ENCODE measurements around the gene GMPR.

DNA sequence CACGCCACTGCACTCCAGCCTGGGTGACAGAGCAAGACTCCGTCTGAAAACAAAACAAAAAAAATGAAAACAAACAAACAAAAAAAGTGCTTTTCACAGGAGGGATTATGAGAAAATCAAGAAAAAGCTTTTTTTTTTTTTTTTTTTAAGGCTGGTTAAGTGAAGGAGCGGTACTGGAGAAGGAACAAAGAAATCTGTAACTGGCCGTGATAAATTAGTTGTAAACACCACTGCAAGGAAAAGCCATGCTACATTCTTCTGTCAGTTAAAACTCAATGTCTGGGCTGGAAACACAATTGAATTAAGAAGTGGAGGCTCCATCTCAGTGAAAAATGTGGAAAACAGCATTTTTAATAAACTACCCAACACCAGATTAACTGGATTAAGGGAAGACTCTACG lies 6.3 kb upstream of the GMPR start:
- TF ChIP-seq POLR2AphosphoS5 (IDR thresholded peaks at IDR 0.05) (no peak), POLR2A (IDR thresholded peaks at IDR 0.05) (no peak)
- TF ChIP-seq, protein P1, sequence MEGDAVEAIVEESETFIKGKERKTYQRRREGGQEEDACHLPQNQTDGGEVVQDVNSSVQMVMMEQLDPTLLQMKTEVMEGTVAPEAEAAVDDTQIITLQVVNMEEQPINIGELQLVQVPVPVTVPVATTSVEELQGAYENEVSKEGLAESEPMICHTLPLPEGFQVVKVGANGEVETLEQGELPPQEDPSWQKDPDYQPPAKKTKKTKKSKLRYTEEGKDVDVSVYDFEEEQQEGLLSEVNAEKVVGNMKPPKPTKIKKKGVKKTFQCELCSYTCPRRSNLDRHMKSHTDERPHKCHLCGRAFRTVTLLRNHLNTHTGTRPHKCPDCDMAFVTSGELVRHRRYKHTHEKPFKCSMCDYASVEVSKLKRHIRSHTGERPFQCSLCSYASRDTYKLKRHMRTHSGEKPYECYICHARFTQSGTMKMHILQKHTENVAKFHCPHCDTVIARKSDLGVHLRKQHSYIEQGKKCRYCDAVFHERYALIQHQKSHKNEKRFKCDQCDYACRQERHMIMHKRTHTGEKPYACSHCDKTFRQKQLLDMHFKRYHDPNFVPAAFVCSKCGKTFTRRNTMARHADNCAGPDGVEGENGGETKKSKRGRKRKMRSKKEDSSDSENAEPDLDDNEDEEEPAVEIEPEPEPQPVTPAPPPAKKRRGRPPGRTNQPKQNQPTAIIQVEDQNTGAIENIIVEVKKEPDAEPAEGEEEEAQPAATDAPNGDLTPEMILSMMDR (IDR thresholded peaks at IDR 0.05 in 8 of 11, conservative IDR thresholded peaks at IDR 0.05 in 3 of 11): no peak
